ENCODE results near the gene GLB1L. TPM values are rescaled to one million over a fixed set of nuclear protein-coding genes. Genes with fewer than 3 reads are reported as not detected.

GLB1L gene
- total RNA-seq, 1 donor from 2014 or later: 11.6 TPM

DNA sequence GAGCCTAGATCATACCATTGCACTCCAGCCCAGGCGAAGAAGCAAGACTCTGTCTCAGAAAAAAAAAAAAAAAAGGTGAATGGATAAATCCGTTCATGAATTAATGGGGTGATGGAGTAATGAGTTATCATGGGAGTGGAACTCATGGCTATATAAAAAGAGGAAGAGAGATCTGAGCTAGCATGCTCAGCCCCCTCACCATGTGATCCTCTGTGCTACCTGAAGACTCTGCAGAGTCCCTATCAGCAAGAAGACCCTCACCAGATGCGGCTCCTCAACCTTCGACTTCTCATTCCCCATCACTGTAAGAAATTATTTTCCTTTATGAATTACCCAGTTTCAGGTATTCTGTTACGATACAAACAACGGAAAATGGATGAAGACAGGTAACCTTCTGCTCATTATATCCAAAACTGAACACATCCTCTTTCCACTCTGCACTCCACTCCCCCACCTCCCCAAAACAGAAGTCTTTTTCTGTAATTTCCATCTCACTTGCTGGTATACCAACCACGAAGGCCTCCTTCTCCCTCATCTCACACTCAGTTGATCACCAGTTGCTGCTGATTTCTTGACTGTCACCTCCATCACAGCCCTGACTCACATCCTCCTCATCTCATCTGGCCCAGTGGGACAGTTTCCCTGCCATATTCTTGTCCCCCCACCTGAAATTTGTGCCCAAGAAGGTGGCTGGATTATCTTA lies 58.3 kb downstream of the GLB1L start:
- no peak for DNase-seq (ENCODE audit: low spot score in 2 of 2, unreplicated experiment in 2 of 2)
- H3K4me1 Mint-ChIP-seq: no peaks in the 10 kb centered on the region
- H3K4me3 Mint-ChIP-seq: no peak overlapping the region
- no peaks in the 10 kb centered on the region for H3K9me3 Mint-ChIP-seq
- TF ChIP-seq CTCF (IDR thresholded peaks at IDR 0.05; ENCODE audit: unreplicated experiment): no peak
- H3K27ac Mint-ChIP-seq: no peak overlapping the region
- peaks cover 7% of the 10 kb centered on the region for H3K36me3 Mint-ChIP-seq
- no peaks in the 10 kb centered on the region for H3K27me3 Mint-ChIP-seq (ENCODE audit: low read depth)

Small RNA genes within 50 kb of the gene (microRNA-seq; reads per million reads assigned to microRNA genes)
- not detected for gene MIR153-1

Other genes with a start within 250 kb of the GLB1L start
- gene CFAP65, start 203.9 kb downstream of the GLB1L start, total RNA-seq: not detected in 3 replicates
- gene IHH, start 184.5 kb downstream of the GLB1L start, total RNA-seq: 0.18 to 0.62 TPM (median 0.38 TPM) in 3 replicates
- gene NHEJ1, start 84.6 kb downstream of the GLB1L start, total RNA-seq: 11.0 to 11.7 TPM (median 11.5 TPM) in 3 replicates
- gene SLC23A3, start 75.4 kb downstream of the GLB1L start, total RNA-seq: 1.6 to 2.6 TPM (median 1.7 TPM) in 3 replicates
- 24.4 to 28.2 TPM (median 27.5 TPM) in 3 replicates for gene CNPPD1, start 68.5 kb downstream of the GLB1L start, total RNA-seq
- 70.0 to 75.2 TPM (median 74.2 TPM) in 3 replicates for gene RETREG2, start 67.2 kb downstream of the GLB1L start, total RNA-seq
- 27.4 to 29.2 TPM (median 27.8 TPM) in 3 replicates for gene ZFAND2B, start 38.7 kb downstream of the GLB1L start, total RNA-seq
- 24.6 to 29.4 TPM (median 28.1 TPM) in 3 replicates for gene ABCB6, start 26.5 kb downstream of the GLB1L start, total RNA-seq
- gene ATG9A, start 15.8 kb downstream of the GLB1L start, total RNA-seq: 39.3 to 40.8 TPM (median 40.6 TPM) in 3 replicates
- gene ANKZF1, start 15.6 kb downstream of the GLB1L start, total RNA-seq: 58.3 to 65.3 TPM (median 59.6 TPM) in 3 replicates
- 28.0 to 31.2 TPM (median 29.0 TPM) in 3 replicates for gene STK16, start within 50 bp of the GLB1L start, total RNA-seq
- not detected in 3 replicates for gene TUBA4B, start 7.8 kb upstream of the GLB1L start, total RNA-seq
- 0.47 to 1.1 TPM (median 0.63 TPM) in 3 replicates for gene TUBA4A, start 8.5 kb upstream of the GLB1L start, total RNA-seq
- gene DNAJB2, start 33.9 kb upstream of the GLB1L start, total RNA-seq: 39.7 to 47.8 TPM (median 43.4 TPM) in 3 replicates
- 0.33 to 0.50 TPM (median 0.38 TPM) in 3 replicates for gene PTPRN, start 64.0 kb upstream of the GLB1L start, total RNA-seq
- gene RESP18, start 87.3 kb upstream of the GLB1L start, total RNA-seq: not detected in 3 replicates
- gene DNPEP, start 142.5 kb upstream of the GLB1L start, total RNA-seq: 73.2 to 85.1 TPM (median 77.1 TPM) in 3 replicates
- gene DES, start 172.9 kb upstream of the GLB1L start, total RNA-seq: 33.0 to 38.5 TPM (median 37.0 TPM) in 3 replicates
- gene SPEG, start 189.4 kb upstream of the GLB1L start, total RNA-seq: 95.4 to 97.7 TPM (median 97.7 TPM) in 3 replicates